HEK293 (cell line): Measurements from ENCODE around the gene LPAR2.

Source experiments
- CTCF ChIA-PET: fragments of 350-600 bp; formaldehyde crosslinking; extraction: SDS; loops from one replicate; lab custom pipeline; 2021; ENCODE audit warnings: antibody characterized with exemption; lab: Yijun Ruan, JAX
- POLR2A ChIA-PET: fragments of 300-600 bp; formaldehyde crosslinking; extraction: SDS; loops from one replicate; lab custom pipeline; 2020; ENCODE audit warnings: antibody characterized with exemption, inconsistent platforms; lab: Yijun Ruan, JAX
- H3K27ac ChIP-seq: fragments of 200-500 bp; sonication (Bioruptor generic); 2 replicates; pipeline ENCODE4 v1.5.1; 2014; ENCODE audit warnings: low read depth, low read length, control low read depth, inconsistent platforms; ENCODE audit errors: extremely low read depth
- H3K36me3 ChIP-seq, 2 experiments: fragments of 200-500 bp in 1 of 2; sonication (Bioruptor generic) in 1 of 2; 1 replicate in 1 of 2; 2 replicates in 1 of 2; pipeline ENCODE4 v1.5.1; 2014 to 2017; ENCODE audit warnings: inconsistent platforms in 2 of 2, low read length in 2 of 2; ENCODE audit not compliant: control insufficient read depth in 2 of 2, insufficient read depth in 1 of 2
- H3K4me1 ChIP-seq: fragments of 200-500 bp; sonication (Bioruptor generic); 2 replicates; pipeline ENCODE4 v1.5.1; 2014; ENCODE audit warnings: mild to moderate bottlenecking, low read length, inconsistent platforms; ENCODE audit not compliant: control insufficient read depth, insufficient read depth
- H3K4me3 ChIP-seq: 2 replicates; pipeline ENCODE4 v1.5.1; 2011; ENCODE audit warnings: low read depth, mild to moderate bottlenecking, control low read depth, low read length, moderate library complexity
- H3K9me3 ChIP-seq: fragments of 200-500 bp; sonication (Bioruptor generic); 2 replicates; pipeline ENCODE4 v1.5.1; 2014; ENCODE audit warnings: low read depth, low read length, inconsistent platforms; ENCODE audit not compliant: control insufficient read depth, insufficient read depth
- GLI2 ChIP-seq: fragments of 450-650 bp; formaldehyde crosslinking; IDR thresholded peaks from 2 replicates; pipeline ENCODE4; 2017; ENCODE audit warnings: missing biosample characterization, missing genetic modification characterization, low read depth, borderline replicate concordance
- PRDM4 ChIP-seq: fragments of 450-650 bp; formaldehyde crosslinking; IDR thresholded peaks from 2 replicates; pipeline ENCODE4 v1.5.1; 2017; ENCODE audit warnings: missing biosample characterization, missing genetic modification characterization
- REST ChIP-seq: fragments of 450-650 bp; formaldehyde crosslinking; IDR thresholded peaks from 2 replicates; pipeline ENCODE4 v1.5.1; 2016; ENCODE audit warnings: missing biosample characterization, missing genetic modification characterization
- SCRT1 ChIP-seq: fragments of 450-650 bp; formaldehyde crosslinking; IDR thresholded peaks from 2 replicates; pipeline ENCODE4 v1.5.1; 2016; ENCODE audit warnings: missing biosample characterization, missing genetic modification characterization, borderline replicate concordance
- ZFP69B ChIP-seq: fragments of 450-650 bp; formaldehyde crosslinking; IDR thresholded peaks from 2 replicates; pipeline ENCODE4 v1.5.1; 2016; ENCODE audit warnings: missing biosample characterization, missing genetic modification characterization
- ZNF155 ChIP-seq: fragments of 450-650 bp; formaldehyde crosslinking; IDR thresholded peaks from 2 replicates; pipeline ENCODE4 v1.5.1; 2016; ENCODE audit warnings: missing biosample characterization, missing genetic modification characterization
- ZNF169 ChIP-seq: fragments of 450-650 bp; formaldehyde crosslinking; IDR thresholded peaks from 2 replicates; pipeline ENCODE4 v1.5.1; 2016; ENCODE audit warnings: missing biosample characterization, missing genetic modification characterization
- ZNF26 ChIP-seq: fragments of 450-650 bp; formaldehyde crosslinking; IDR thresholded peaks from 2 replicates; pipeline ENCODE4 v1.5.1; 2016; ENCODE audit warnings: missing biosample characterization, missing genetic modification characterization
- ZNF394 ChIP-seq: fragments of 450-650 bp; formaldehyde crosslinking; IDR thresholded peaks from 2 replicates; pipeline ENCODE4 v1.5.1; 2016; ENCODE audit warnings: missing biosample characterization, missing genetic modification characterization, mild to moderate bottlenecking, moderate library complexity, borderline replicate concordance
- ZNF433 ChIP-seq: fragments of 450-650 bp; formaldehyde crosslinking; IDR thresholded peaks from 2 replicates; pipeline ENCODE4 v1.5.1; 2016; ENCODE audit warnings: missing biosample characterization, missing genetic modification characterization, low read depth
- ZNF48 ChIP-seq: fragments of 450-650 bp; formaldehyde crosslinking; IDR thresholded peaks from 2 replicates; pipeline ENCODE4 v1.5.1; 2016; ENCODE audit warnings: missing biosample characterization, missing genetic modification characterization
- ZNF513 ChIP-seq: fragments of 450-650 bp; IDR thresholded peaks from 2 replicates; pipeline ENCODE4 v1.5.1; 2018; ENCODE audit warnings: missing biosample characterization, missing genetic modification characterization
- ZNF707 ChIP-seq: fragments of 450-650 bp; formaldehyde crosslinking; IDR thresholded peaks from 2 replicates; pipeline ENCODE4 v1.5.1; 2016; ENCODE audit warnings: missing biosample characterization, missing genetic modification characterization
- ZNF837 ChIP-seq: fragments of 450-650 bp; formaldehyde crosslinking; IDR thresholded peaks from 2 replicates; pipeline ENCODE4 v1.5.1; 2016; ENCODE audit warnings: missing biosample characterization, missing genetic modification characterization
- ZSCAN16 ChIP-seq: fragments of 450-650 bp; formaldehyde crosslinking; IDR thresholded peaks from 2 replicates; pipeline ENCODE4 v1.5.1; 2016; ENCODE audit warnings: missing biosample characterization, missing genetic modification characterization
- ZSCAN30 ChIP-seq: fragments of 450-650 bp; IDR thresholded peaks from 2 replicates; pipeline ENCODE4 v1.5.1; 2018; ENCODE audit warnings: missing biosample characterization, mild to moderate bottlenecking, missing genetic modification characterization, moderate library complexity

LPAR2 gene

GRCh38 chr19:19655641-19656343 is 27.8 kb upstream of the LPAR2 start (continued):
- TF ChIP-seq ZSCAN30 (tag by site-specific recombination) = no peak
- no peak for TF ChIP-seq ZFP69B (tag by site-specific recombination)

DNA sequence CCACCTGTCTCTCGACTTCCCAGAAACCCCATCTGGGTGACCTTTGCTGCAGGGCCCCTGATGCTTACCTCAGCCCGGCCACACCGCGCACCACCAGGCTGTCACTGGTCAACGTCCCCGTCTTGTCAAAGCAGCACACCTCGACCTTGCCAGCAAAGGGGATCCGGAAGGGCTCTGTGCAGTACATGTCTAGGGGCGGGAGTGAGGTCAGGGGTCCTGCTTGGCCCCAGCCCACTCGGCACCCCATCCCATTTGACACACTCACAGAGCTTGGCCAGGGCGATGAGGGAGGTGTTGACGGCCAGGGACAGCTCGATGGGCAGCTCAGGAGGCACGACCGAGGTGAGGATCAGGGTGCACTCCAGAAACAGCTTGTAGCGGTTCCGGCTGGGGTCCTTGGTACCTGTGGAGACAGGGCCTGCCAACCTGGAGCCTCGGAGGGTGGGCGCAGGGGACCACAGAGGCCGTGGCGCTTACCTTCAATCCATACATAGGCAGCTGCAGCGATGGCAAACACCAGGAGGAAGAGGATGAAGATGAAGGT is 27.1 kb upstream of the LPAR2 start:
- TF ChIP-seq ZNF513 (tag by site-specific recombination) (peak; percentile 67), ZNF48 (tag by site-specific recombination) (no peak)
- TF ChIP-seq, all 188 proteins: peak for 1
- ChIA-PET POLR2A (no interaction called here), CTCF (no interaction called here)
- Histone ChIP-seq H3K27ac (no peak overlapping the region), H3K4me3 (no peak overlapping the region), H3K4me1 (no peaks in the 10 kb centered on the region), H3K36me3 (peaks cover 23 to 98% of the 10 kb centered on the region in 2 experiments), H3K9me3 (no peaks in the 10 kb centered on the region)

DNA sequence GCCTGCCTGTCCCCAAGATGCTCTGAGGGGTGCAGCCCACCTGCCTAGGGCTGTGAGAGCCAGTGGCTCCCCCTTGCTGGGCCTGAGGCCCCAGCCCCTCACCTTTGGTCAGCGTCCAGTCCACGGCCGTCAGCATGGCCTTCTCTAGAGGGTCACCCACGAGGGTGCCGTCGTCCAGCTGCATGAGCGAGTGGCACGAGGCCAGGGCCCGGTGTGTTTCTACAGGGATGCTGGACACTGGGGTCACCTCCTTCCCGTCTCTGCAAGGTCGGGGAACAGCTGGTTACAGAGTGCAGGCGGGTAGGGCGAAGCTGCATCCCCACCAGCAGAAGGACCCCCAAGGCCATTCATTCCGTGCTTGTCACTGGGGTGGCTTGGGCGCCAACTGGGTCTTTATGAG is 26.4 kb upstream of the LPAR2 start:
- POLR2A ChIA-PET = interaction anchor here (3.0 kb wide), 1 partner anchor 9 kb away, joined by 10 read pairs; the partner anchor contains the start of gene ATP13A1
- Histone ChIP-seq H3K4me3 (no peak overlapping the region), H3K27ac (no peak overlapping the region), H3K4me1 (no peaks in the 10 kb centered on the region), H3K36me3 (peaks cover 23 to 98% of the 10 kb centered on the region in 2 experiments)
- CTCF ChIA-PET = interaction anchor here (1.5 kb wide), 1 partner anchor 123 kb away, joined by 4 read pairs; no protein-coding TSS in a partner anchor
- TF ChIP-seq ZSCAN16 (tag by site-specific recombination) = no peak
- TF ChIP-seq, all 188 proteins: peak for 0
- no peaks in the 10 kb centered on the region for H3K9me3 ChIP-seq

- H3K36me3 ChIP-seq = peaks cover 22 to 98% of the 10 kb centered on the region in 2 experiments
- POLR2A ChIA-PET = interaction anchor here (3.0 kb wide), 1 partner anchor 9 kb away, joined by 10 read pairs; the partner anchor contains the start of gene ATP13A1
- no peak for TF ChIP-seq PRDM4 (tag by site-specific recombination)
- no peak for TF ChIP-seq REST (tag by site-specific recombination)
- no peak for TF ChIP-seq ZNF169 (tag by site-specific recombination)
- no peak for TF ChIP-seq ZNF433
- TF ChIP-seq ZNF26 (tag by site-specific recombination) = no peak
- no peak for TF ChIP-seq ZSCAN30 (tag by site-specific recombination)
- no peak for TF ChIP-seq ZNF707 (tag by site-specific recombination)
- no peak for TF ChIP-seq SCRT1 (tag by site-specific recombination)
- TF ChIP-seq ZNF155 = no peak
- TF ChIP-seq ZNF837 = no peak
- no peak for TF ChIP-seq GLI2 (tag by site-specific recombination)
- TF ChIP-seq ZNF394 (tag by site-specific recombination) = no peak
Measured at GRCh38 chr19:19653597-19654147, 25.7 kb upstream of the LPAR2 start.

More at GRCh38 chr19:19653597-19654147, 25.7 kb upstream of the LPAR2 start:
- Histone ChIP-seq H3K9me3 (no peaks in the 10 kb centered on the region), H3K27ac (no peak overlapping the region), H3K4me1 (no peaks in the 10 kb centered on the region), H3K4me3 (no peak overlapping the region)
- CTCF ChIA-PET = interaction anchor here (0.8 to 1.5 kb wide), 2 partner anchors 9 to 122 kb away, joined by 3 to 4 read pairs; no protein-coding TSS in a partner anchor
